ENCODE data around the gene CXCL10.

The CXCL10 gene

DNA sequence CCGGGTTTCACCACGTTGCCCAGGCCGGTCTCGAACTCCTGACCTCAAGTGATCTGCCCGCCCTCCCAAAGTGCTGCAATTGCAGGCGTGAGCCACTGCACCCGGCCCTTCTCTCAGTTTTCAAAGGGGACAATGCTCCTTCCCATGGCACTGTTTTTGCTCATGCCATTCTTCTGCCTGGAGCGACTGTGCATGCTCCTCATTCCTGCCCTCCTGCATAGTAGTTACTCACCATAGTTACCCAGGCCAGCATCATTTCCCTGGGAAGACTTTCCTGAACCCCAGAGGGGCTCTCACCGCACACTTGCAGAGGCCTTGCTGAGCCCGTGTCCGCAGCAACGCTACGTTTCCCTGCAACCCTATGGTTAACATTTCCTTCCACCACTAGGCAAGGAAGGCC, 12.7 kb downstream of the CXCL10 start:
- TF ChIP-seq, protein P1, sequence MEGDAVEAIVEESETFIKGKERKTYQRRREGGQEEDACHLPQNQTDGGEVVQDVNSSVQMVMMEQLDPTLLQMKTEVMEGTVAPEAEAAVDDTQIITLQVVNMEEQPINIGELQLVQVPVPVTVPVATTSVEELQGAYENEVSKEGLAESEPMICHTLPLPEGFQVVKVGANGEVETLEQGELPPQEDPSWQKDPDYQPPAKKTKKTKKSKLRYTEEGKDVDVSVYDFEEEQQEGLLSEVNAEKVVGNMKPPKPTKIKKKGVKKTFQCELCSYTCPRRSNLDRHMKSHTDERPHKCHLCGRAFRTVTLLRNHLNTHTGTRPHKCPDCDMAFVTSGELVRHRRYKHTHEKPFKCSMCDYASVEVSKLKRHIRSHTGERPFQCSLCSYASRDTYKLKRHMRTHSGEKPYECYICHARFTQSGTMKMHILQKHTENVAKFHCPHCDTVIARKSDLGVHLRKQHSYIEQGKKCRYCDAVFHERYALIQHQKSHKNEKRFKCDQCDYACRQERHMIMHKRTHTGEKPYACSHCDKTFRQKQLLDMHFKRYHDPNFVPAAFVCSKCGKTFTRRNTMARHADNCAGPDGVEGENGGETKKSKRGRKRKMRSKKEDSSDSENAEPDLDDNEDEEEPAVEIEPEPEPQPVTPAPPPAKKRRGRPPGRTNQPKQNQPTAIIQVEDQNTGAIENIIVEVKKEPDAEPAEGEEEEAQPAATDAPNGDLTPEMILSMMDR (IDR thresholded peaks at IDR 0.05; ENCODE audit: extremely low read depth, missing control alignments): no peak
- no peak for DNase-seq (ENCODE audit: low spot score)

DNA sequence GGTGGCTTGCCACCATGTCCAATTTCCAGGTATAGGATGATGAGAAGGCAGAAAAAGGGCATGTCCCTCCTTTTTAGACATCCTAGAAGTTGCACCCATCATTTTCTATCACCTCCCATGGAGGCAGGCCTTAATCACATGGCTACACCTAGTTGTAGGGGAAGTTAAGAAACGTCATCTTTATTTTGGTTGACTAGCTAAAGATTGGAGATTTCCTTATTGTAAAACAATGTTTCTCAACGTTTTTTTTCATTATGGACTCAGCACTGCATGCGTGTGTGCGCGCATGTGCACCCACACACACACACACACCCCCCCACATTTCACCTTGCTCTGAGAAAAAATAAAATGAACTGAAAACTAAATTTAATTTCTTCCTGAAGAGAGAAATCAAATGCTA, 14.0 kb downstream of the CXCL10 start:
- DNase-seq (ENCODE audit: low spot score): no peak
- TF ChIP-seq, protein P1 (IDR thresholded peaks at IDR 0.05; ENCODE audit: extremely low read depth, missing control alignments): no peak

DNA sequence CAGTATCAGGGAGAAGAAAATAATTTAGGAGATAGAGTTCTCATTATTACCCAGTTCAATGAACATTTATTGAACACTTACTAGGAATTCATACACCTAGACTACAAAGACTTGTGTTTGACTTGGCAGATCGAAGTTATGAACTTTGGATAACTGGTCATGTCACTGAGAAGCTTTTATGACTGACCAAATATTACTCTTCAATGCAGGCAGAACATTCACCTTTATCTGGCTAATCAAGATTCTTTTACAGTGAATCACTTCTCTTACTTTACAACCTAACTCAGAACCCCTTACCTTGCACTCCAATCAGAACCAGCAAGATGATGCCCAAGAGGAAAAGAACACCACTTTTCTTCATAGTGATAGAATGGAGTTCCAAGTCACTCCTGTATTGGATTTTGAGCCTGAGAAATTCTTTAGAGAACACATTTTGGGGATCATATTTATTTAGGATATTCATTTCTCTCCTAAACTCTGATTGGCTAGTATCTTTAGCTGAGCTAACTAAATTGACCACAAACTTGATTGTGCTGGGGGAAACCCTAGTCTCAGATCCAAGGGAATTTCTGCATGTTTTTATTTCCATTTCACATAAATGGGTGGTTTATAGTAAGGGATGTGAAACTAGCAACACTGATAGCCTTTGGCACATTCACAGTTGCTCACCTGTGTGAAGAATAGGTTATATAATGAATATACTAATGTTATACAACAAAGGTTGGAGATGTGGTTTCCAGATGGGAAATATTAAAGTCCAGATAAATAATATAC, 16.0 kb downstream of the CXCL10 start, which contains the start of gene CXCL9:
Gene CXCL9 (minus strand): TSS at position 421 of the 774 bp plus-strand sequence. CDS start 60 bp downstream, at position 361.
- DNase-seq (ENCODE audit: low spot score): no peak
- TF ChIP-seq, protein P1 (IDR thresholded peaks at IDR 0.05; ENCODE audit: extremely low read depth, missing control alignments): no peak

DNA sequence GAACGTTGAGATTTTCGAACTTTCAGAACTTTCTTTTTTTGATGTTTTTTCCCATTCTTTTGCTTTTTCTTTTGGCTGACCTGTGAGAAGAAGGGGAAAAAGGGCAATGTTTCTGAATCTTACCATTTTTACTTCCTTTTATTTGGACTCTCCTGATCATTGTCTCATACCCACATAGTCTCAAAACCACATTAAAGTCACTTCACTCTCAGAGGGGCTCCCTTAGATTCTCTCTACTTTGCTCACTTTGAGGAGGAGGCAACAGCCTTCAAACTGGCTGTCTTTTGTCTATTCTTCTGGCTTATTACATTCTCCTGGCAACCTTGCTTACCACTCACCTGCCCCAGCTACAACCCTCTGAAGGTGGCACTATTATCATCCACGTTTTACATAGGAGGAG, 19.7 kb downstream of the CXCL10 start:
- TF ChIP-seq, protein P1 (IDR thresholded peaks at IDR 0.05; ENCODE audit: extremely low read depth, missing control alignments): no peak
- DNase-seq (ENCODE audit: low spot score): no peak

DNA sequence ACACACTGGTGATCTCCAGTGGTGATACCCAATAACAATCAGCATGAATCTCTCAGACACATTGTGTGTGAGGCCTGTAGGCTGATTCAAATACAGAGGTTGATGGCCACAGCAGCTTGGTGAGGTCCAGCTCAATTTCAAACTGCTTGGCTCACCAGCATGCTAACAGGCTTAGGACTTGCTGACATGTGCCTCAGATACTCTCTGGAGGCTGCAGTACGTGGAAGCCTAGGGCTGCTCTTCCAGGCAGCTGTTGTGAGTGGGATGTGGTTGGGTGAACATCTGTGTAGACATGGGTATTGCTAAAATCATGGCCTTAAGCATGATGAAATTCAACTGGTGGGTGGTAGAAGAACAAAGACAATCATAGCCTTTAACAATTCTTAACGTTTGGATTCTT, 20.3 kb downstream of the CXCL10 start:
- no peak for DNase-seq (ENCODE audit: low spot score)
- TF ChIP-seq, protein P1 (IDR thresholded peaks at IDR 0.05; ENCODE audit: extremely low read depth, missing control alignments): no peak

DNA sequence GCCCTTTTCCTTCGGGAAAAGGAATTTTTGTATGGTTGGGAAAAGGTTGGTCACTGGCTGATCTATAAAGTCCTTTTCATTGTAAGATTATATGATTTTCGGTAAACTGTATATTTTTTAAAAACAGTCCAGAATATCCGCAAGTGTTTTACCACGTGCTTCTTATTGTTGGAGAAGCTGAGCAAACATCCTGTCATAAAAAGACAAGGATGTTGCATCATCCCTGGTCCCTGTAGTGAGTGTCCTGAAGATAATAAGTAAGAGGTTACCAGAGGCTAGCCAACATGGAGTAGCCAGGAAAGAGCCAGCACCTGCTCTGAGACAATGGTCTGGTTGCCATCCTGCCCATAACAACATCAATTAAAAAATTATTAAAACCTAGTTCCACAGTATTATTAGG, 21.1 kb downstream of the CXCL10 start:
- TF ChIP-seq, protein P1 (IDR thresholded peaks at IDR 0.05; ENCODE audit: extremely low read depth, missing control alignments): no peak
- no peak for DNase-seq (ENCODE audit: low spot score)

DNA sequence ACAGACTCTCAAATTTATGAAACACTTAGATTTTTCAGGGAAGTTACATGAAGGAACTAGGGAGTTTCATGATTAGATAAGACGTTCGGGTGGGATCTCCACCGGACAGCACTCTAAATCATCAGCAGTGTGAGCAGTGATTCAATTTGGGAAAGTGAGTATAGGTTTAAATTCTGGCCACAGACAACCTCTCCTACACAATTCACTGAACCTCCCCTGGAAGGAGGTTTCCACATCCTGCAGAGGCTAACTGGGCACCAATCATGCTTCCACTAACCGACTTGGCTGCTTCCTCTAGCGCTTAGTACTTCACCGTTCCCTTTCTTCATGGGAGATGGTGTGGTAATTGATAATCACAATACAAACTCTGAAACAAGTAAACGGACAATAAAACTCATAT, 21.6 kb downstream of the CXCL10 start:
- DNase-seq (ENCODE audit: low spot score): no peak
- TF ChIP-seq, protein P1 (IDR thresholded peaks at IDR 0.05; ENCODE audit: extremely low read depth, missing control alignments): no peak
